Astrocyte (in vitro differentiated cells and primary cell): ENCODE results near the gene LIMS2.

Experiments
- EZH2 ChIP-seq: IDR thresholded peaks from 2 replicates; pipeline ENCODE4 v1.6.1; 2012; ENCODE audit warnings: mild to moderate bottlenecking, low read length, inconsistent platforms; ENCODE audit not compliant: insufficient read depth
- TF ChIP-seq, protein P1 (sequence below): IDR thresholded peaks from 2 replicates; pipeline ENCODE4 v1.5.1; 2011; ENCODE audit warnings: low read depth, mild to moderate bottlenecking, inconsistent platforms, low read length, moderate library complexity; ENCODE audit not compliant: insufficient read depth

DNA sequence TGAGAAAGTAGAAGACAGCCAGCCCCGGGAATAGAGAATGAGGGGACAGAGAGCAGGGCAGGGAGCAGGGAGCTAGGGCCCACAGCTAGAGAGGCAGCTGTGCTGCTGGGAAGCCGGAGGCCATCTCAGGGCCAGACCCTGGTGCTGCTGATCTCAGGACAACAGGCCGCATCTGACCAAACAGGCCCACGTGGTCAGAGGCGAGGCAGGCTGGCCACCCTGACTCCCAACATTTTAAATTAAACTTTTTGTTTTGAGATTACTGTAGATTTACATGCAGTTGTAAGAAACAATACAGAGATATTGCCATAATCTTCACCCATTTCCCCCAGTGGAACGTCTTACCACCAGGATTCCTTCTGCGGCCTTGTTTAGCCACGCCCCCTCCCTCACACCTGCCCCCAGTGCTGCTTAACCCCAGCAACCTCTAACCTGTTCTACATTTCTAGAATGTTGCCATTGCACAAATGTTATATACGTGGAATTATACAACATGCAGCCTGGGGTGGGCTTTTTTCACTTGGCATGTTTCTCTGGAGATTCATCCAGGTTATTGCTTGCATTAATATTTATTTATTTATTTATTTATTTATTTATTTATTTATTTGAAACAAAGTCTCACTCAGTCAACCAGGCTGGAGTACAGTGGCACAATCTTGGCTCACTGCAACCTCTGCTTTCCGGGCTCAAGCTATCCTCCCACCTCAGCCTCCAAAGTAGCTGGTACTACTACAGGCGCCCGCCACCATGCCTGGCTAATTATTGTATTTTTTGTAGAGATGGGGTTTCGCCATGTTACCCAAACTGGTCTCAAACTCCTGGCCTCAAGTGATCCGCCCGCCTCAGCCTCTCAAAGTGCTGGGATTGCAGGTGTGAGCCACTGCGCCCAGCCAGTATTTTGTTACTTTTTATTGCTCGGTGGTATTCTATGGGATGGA lies 78.0 kb downstream of the LIMS2 start:
- TF ChIP-seq, protein P1, sequence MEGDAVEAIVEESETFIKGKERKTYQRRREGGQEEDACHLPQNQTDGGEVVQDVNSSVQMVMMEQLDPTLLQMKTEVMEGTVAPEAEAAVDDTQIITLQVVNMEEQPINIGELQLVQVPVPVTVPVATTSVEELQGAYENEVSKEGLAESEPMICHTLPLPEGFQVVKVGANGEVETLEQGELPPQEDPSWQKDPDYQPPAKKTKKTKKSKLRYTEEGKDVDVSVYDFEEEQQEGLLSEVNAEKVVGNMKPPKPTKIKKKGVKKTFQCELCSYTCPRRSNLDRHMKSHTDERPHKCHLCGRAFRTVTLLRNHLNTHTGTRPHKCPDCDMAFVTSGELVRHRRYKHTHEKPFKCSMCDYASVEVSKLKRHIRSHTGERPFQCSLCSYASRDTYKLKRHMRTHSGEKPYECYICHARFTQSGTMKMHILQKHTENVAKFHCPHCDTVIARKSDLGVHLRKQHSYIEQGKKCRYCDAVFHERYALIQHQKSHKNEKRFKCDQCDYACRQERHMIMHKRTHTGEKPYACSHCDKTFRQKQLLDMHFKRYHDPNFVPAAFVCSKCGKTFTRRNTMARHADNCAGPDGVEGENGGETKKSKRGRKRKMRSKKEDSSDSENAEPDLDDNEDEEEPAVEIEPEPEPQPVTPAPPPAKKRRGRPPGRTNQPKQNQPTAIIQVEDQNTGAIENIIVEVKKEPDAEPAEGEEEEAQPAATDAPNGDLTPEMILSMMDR: no peak
- no peak for TF ChIP-seq EZH2
